NCI-H146 treated with DMSO at 0.1 percent for 48 hours (cell line): ENCODE measurements around the gene TUBB.
A peak's percentile ranks its signal among the peaks of the same experiment; 100 is the strongest.

Source experiments
- DNase-seq: peaks from one replicate; lab custom pipeline; 2025; ENCODE audit not compliant: unreplicated experiment; lab: John Stamatoyannopoulos, UW

The TUBB gene

GRCh38 chr6:30687659-30688431, 32.3 kb upstream of the TUBB start:
- DNase-seq = no peak

- DNase-seq = no peak
Observed at GRCh38 chr6:30688569-30688968, 31.6 kb upstream of the TUBB start.

DNA sequence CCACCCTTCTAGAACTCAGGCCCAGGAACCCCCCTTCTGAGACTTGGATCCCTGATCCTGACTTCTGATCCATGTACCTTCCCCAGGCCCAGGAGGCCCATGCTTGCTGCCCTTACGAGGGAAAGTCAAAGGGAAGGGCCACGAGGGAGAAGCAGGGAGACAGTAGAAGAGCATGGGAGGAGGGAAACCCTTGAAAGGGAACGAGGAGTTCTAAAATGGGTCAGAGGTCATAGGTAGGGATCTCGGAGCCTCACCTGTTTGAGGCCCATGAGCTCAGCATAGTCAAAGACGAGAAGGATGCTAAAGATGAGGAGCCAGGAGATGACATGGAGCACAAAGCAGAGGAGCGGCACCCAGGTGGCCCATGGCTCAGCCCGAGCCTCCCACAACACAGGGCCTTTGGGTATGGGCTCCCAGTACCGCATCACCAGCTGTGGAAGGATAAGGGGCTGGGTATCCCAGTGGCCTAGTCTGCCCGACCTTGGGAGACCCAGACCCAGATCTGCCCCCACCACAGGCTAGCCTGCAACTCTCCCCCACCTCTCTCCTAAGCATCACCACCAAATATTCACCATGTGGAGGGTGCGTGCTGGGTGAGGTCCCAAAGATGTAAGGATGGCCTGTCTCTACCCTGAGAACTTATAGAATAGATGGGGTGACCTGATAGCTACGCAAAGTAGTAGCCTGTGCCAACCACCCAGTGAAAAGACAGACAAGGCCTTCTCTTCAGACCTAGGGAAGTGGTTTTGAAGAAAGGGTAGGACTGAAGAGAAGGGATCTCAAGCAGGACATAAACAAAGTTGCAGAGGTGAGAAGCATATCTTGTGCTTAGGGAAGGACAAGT, 30.9 kb upstream of the TUBB start:
- DNase-seq = no peak

DNA sequence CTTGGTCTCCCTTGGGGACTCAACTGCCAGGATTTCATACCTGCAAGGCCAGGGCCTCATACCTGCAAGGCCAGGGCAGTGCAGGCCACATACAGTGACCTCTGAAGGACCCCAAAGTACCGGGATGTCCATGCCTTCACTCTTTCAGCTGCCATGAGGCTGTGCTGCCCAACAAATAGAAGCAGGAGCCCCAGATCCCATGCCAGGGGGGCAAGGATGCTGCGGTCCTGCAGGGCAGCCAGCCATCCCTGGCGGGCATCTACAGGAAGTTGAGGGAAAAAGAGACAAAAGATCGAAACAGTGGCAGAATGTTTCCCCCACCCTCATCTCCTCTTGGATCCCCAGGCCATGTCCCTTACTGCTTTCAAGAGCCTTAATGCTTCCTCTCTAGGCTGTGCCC, 30.2 kb upstream of the TUBB start:
- DNase-seq = no peak

GRCh38 chr6:30690403-30691207, 29.5 kb upstream of the TUBB start, which contains the start of gene NRM:
TSS of gene NRM (minus strand) at chr6:30690984. CDS start at chr6:30690974, 10 bp downstream.
- DNase-seq = peak; percentile 90

DNA sequence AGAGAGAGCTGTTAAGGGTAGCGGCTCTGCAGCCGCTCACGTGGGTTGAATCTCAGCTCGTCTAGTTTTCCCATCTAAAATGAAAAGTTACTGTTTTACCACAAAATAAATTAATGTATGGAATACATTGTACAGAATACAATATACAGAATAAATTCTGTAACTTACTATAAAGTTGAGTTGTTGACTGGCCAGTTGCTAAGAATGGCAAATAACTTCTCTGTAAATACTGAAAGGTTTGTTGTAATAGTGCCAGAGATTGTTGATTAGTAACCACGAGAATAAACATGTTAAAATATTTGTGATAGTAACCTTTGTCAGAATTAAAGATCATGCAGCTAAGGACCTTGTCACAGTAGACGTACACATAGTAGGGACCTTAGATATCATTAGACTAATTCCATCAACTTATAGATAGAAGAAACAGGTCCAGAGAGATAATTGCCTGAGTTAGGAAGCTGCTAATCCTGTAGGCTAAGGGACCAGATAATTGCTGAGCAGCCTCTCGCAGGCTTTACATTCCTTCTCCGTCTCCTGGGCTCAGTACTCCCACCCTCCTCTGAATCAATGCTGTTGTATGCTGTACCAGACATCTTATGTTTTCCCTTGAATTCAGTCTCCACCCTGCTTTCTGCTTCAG, 28.8 kb upstream of the TUBB start:
- peak; percentile 64 for DNase-seq

GRCh38 chr6:30696432-30696831, 23.7 kb upstream of the TUBB start:
- no peak for DNase-seq

GRCh38 chr6:30700340-30700739, 19.8 kb upstream of the TUBB start:
- no peak for DNase-seq

DNA sequence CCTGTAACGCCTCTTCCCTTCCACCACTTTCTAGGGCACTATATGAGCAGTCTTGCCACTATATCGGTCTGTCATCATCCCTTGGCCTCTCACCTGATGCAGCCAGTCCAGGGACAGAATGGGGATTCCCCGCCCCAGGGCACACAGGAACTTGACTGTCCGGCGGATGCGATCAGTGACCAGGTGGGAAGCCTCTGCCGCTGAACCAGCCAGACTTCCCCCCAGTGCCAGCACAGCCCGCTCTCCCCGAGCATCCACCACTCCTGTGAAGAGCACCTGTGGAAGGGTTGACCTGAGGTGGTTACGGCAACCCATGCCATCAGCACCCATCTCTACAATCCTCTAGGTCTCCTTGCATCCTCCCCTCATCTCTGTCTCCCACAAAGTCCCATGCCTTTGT, 17.1 kb upstream of the TUBB start:
- DNase-seq = no peak

DNA sequence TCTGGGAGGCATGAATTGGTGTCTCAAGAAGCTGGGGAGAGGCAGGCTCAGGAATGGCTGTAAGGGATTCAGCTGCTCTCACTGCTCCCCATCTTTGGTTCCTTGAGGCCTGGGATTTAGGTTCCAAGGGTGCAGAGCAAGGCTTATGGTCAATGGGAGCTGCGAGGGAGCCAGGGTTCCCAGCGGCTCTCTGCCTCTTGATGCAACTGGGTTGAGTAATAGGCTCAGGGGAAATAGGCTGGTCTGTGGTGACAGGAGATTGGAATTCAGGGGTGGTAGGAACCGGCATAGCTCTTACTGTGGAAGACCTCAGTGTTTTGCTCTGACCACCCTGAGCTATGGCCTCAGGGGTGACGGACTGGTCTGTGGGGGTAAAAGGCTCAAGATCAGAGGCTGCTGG, 16.3 kb upstream of the TUBB start:
- no peak for DNase-seq

DNA sequence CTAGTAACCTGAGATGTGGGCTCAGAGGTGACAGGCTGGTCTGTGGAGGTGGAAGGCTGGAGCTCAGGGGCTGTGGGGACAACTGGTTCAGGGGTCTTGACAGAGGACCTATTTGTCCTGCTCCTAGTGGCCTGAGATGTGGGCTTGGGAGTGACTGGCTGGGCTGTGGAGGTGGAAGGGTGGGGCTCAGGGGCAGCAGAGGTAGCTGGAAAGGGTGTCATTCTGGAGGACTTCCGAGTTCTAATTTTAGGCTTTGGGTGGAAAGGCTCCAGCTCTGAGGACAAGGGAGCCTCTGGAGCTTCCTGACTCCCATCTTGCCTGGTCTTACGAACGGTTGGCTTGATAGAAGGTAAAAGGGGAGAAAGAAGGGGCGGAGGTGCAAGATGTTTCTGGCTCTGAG, 14.5 kb upstream of the TUBB start:
- DNase-seq = no peak

- peak; percentile 80 for DNase-seq
Observed at GRCh38 chr6:30707281-30707850, 12.8 kb upstream of the TUBB start.

DNA sequence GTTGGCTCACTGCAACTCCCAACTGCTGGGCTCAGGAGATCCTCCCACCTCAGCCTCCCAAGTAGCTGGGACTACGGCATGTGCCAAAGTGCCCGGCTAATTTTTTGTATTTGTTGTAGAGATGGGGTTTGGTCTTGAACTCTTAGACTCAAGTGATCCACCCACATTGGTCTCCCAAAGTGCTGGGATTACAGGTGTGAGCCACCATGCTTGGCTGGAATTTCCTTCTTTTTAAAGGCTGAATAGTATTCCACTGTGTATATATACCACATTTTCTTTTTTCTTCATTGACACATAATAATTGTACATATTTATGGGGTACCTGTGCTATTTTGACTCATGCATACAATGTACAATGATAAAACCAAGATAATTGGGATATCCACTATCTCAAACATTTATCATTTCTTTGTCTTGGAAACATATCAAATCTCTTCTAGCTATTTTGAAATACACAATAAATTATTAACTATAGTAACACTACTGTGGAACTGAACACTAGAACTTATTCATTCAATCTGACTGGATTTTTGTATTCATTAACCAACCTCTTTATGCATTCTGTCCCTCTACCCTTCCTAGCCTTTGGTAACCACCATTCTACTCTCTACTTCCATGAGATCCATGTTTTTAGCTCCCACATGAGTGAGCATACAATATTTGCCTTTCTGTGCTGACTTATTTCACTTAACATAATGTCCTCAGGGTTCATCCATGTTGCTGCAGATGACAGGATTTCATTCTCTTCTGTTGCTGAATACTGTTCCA, 10.9 kb upstream of the TUBB start:
- DNase-seq = no peak

DNA sequence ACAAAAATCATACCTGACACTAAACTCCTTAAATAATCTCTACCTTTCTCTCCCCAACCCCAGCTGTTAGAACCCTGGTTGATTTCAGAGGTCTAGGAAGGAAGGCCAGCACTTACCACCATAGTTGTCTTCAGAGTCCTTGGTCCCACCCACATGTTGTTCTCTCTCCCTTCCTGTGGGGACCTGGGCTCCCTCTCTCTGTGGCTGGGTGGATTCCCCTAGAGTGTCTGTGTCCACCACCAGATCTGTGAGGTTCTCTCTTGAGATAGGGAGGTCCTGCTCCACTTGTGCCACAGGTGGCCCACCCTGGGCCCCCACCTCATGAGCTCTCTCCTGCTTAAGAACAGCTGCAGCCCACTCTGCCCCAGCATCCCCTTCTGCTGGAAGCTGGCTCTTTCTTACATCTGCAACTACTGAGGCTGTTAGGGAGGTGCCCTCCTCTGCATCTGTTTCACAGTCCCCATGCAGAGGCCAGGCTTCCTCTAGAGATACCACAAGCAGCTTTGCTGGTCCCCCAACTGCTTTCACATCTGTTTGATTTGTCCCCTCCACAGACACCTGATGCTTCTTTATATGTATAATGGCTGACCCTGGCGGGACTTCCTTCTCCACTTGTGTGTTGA, 8.3 kb upstream of the TUBB start:
- no peak for DNase-seq

GRCh38 chr6:30712441-30712945, 7.7 kb upstream of the TUBB start:
- DNase-seq = no peak

DNA sequence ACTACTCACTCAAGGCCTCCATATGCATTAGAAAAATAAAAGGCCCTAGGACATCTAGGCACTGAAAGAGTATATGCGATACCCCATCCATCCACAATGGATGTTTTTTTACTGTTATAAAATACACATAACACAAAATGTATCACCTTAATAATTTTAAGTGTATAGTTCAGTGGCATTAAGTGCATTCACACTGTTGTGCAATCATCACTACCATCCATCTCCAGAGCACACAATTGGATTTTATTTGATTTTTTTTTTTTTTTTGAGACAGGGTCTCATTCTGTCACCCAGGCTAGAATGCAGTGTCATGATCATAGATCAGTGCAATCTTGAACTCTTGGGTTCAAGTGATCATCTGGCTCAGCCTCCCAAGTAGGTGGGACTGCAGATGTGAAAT, 5.9 kb upstream of the TUBB start:
- DNase-seq = no peak

GRCh38 chr6:30716879-30717128, 3.3 kb upstream of the TUBB start:
- DNase-seq = no peak

- peak; percentile 99 for DNase-seq
Observed at GRCh38 chr6:30717129-30717844, 2.9 kb upstream of the TUBB start, which contains the start of gene MDC1. TSS of gene MDC1 (minus strand) at chr6:30717281. CDS start at chr6:30715175, 2,106 bp downstream.
